ENCODE measurements around the gene KRTAP4-8. TPM values are rescaled to one million over a fixed set of nuclear protein-coding genes. Genes with fewer than 3 reads are reported as not detected.
"Not testable (repeated sequence)": the region's sequence is repeated elsewhere in the genome, so short reads cannot be mapped to it uniquely, and the experiment has no call there.

The KRTAP4-8 gene
- total RNA-seq, 1 experiment from 2014 or later, result not detected

- peaks cover 22% of the 10 kb centered on the region for H3K4me1 Mint-ChIP-seq (ENCODE audit: low read depth, unreplicated experiment)
- TF ChIP-seq CTCF (IDR thresholded peaks at IDR 0.05; ENCODE audit: insufficient read depth in 1 of 2, low read depth in 1 of 2, low read length in 1 of 2, severe bottlenecking in 1 of 2, unreplicated experiment in 1 of 2), result no peak
Measured at GRCh38 chr17:41101586-41102259, 3.8 kb upstream of the KRTAP4-8 start, which contains the start of gene KRTAP4-16. Gene KRTAP4-16, minus strand, starts transcription at chr17:41102209. Its CDS starts 0 bp downstream, at chr17:41102209.

GRCh38 chr17:41099682-41100480, 1.9 kb upstream of the KRTAP4-8 start:
- H3K9me3 ChIP-seq; H3K4me3 ChIP-seq (ENCODE audit: low read depth, low read length); H3K27me3 ChIP-seq (replicated peaks; ENCODE audit: control insufficient read depth, insufficient read depth, low read length); H3K27me3 Mint-ChIP-seq (ENCODE audit: insufficient read depth, unreplicated experiment); CTCF ChIA-PET; H3K4me3 Mint-ChIP-seq (ENCODE audit: unreplicated experiment); H3K36me3 ChIP-seq (ENCODE audit: control insufficient read depth, insufficient read depth, low read length); H3K9me3 Mint-ChIP-seq (ENCODE audit: unreplicated experiment); POLR2A ChIA-PET; intact Hi-C loops (cut with micrococcal nuclease; ENCODE audit: unreplicated experiment); BruUV-seq (replicated peaks); H3K36me3 Mint-ChIP-seq (ENCODE audit: insufficient read depth, unreplicated experiment): not testable (repeated sequence)
- Mint-ChIP-seq H3K4me1 (ENCODE audit: low read depth, unreplicated experiment) (peaks cover 22% of the 10 kb centered on the region), H3K27ac (ENCODE audit: unreplicated experiment) (peak overlapping the region; percentile 66)
- H3K4me1 ChIP-seq, result peaks cover 10% of the 10 kb centered on the region; the same call in 1 of the 2 replicates
- DNase-seq, result peak; percentile 57 to 60

More at GRCh38 chr17:41101586-41102259, 3.8 kb upstream of the KRTAP4-8 start, which contains the start of gene KRTAP4-16:
- DNase-seq, result no peak
- Histone ChIP-seq H3K27me3 (replicated peaks; ENCODE audit: control insufficient read depth, insufficient read depth, low read length) (no peaks in the 10 kb centered on the region), H3K36me3 (ENCODE audit: control insufficient read depth, insufficient read depth, low read length) (no peaks in the 10 kb centered on the region), H3K4me1 (peaks cover 10% of the 10 kb centered on the region; the same call in 1 of the 2 replicates), H3K9me3 (0 out of 2 replicates have a peak, but pooled peaks cover 4% of the 10 kb centered on the region), H3K4me3 (ENCODE audit: low read depth, low read length) (no peak within 1 kb of the TSS)
- BruUV-seq (replicated peaks), result no TSS peak
- H3K4me3 Mint-ChIP-seq (ENCODE audit: unreplicated experiment), result no peak within 1 kb of the TSS
- intact Hi-C loops (cut with micrococcal nuclease; ENCODE audit: unreplicated experiment), result no loop called here
- no peaks in the 10 kb centered on the region for H3K27me3 Mint-ChIP-seq (ENCODE audit: insufficient read depth, unreplicated experiment)
- H3K9me3 Mint-ChIP-seq (ENCODE audit: unreplicated experiment), result no peaks in the 10 kb centered on the region
- ChIA-PET POLR2A (no interaction called here), CTCF (no interaction called here)
- H3K27ac Mint-ChIP-seq (ENCODE audit: unreplicated experiment), result no peak within 1 kb of the TSS
- no peaks in the 10 kb centered on the region for H3K36me3 Mint-ChIP-seq (ENCODE audit: insufficient read depth, unreplicated experiment)

- no peaks in the 10 kb centered on the region for H3K36me3 Mint-ChIP-seq (ENCODE audit: insufficient read depth, unreplicated experiment)
- H3K27me3 ChIP-seq (replicated peaks; ENCODE audit: control insufficient read depth, insufficient read depth, low read length), result no peaks in the 10 kb centered on the region
- no peak for TF ChIP-seq CTCF (IDR thresholded peaks at IDR 0.05; ENCODE audit: insufficient read depth in 1 of 2, low read depth in 1 of 2, low read length in 1 of 2, severe bottlenecking in 1 of 2, unreplicated experiment in 1 of 2)
- no peaks in the 10 kb centered on the region for H3K9me3 Mint-ChIP-seq (ENCODE audit: unreplicated experiment)
- peaks cover 10% of the 10 kb centered on the region; the same call in 1 of the 2 replicates for H3K4me1 ChIP-seq
- no peak for DNase-seq
- no TSS peak for BruUV-seq (replicated peaks)
- H3K36me3 ChIP-seq (ENCODE audit: control insufficient read depth, insufficient read depth, low read length), result no peaks in the 10 kb centered on the region
- no peaks in the 10 kb centered on the region for H3K9me3 ChIP-seq
- H3K27ac Mint-ChIP-seq (ENCODE audit: unreplicated experiment), result no peak overlapping the region
- no peak overlapping the region for H3K4me3 Mint-ChIP-seq (ENCODE audit: unreplicated experiment)
- intact Hi-C loops (cut with micrococcal nuclease; ENCODE audit: unreplicated experiment), result no loop called here
- H3K4me1 Mint-ChIP-seq (ENCODE audit: low read depth, unreplicated experiment), result peaks cover 22% of the 10 kb centered on the region
- H3K27me3 Mint-ChIP-seq (ENCODE audit: insufficient read depth, unreplicated experiment), result no peaks in the 10 kb centered on the region
- POLR2A ChIA-PET, result no interaction called here
- H3K4me3 ChIP-seq (ENCODE audit: low read depth, low read length), result no peak overlapping the region
- CTCF ChIA-PET, result no interaction called here
Measured at GRCh38 chr17:41098481-41098880, 539 bp upstream of the KRTAP4-8 start.
